Measurements from ENCODE around the gene LGALS1.
A peak's percentile ranks its signal among the peaks of the same experiment; 100 is the strongest.

Gene LGALS1
- 5.0 to 24.0 (median 10.6) reads per million in 3 experiments for total RNA-seq

DNA sequence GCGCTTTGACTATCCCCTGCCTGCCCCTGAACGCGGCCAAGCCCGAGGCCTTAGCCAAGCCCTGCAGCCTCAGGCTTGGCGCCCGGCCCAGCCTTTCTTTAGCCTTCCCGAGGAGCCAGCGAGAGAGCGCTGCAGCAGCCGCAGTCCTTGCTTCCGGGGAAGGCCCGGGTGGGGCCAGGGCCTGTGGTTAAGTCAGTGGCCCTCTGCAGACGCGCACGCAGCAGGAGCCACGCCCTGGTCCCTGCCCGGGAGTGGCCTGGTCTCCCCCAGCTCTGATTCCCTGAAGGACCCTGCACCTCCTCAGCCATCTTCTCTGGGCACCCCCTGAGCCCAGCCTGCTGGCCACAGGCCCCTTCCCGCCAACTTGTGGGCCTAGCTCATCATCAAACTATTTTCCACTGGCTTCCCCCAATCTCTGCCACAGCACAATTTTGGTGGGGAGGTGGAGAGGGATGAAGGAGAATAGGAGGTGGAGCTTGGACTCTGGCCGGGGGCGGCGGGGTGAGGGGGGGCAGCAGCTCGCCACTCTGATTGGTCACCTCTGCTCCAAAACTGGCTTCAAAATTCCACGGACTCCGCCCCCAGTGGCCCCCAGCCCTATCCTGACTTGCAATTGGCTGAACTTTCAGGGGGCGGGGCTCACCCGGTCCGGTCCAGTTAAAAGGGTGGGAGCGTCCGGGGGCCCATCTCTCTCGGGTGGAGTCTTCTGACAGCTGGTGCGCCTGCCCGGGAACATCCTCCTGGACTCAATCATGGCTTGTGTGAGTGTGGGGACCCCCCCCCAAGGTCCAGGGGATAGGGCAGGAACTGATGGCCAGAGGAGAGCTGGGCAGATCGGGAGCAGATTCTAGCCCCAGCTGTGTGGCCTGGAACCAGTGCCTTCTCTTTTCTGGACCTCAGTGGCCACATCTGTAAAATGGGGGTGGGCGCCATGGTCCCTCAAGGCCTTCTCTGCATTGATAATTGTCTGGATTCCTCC, at the start of gene LGALS1:
TSS of gene LGALS1 (plus strand) at position 686 of the 979 bp plus-strand sequence. CDS start at position 753, 67 bp downstream.
- DNase-seq, result peak; percentile 66

DNA sequence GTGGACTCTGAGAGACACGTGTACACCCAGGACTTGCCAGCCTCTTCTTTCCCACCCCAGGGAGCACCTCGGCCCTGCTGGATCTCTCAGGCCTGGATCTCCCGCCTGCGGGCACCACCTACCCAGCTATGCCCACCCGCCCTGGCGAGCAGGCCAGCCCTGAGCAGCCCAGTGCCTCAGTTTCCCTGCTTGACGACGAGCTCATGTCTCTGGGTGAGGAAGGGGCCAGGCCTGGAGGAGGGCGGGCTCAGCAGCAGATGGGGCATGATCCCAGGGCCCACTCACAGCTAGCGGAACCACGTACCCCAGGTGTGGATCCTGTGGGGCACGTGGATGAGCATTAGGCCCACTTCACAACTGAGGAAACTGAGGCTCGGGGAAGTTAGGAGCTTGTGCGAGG, 49.7 kb upstream of the LGALS1 start:
- DNase-seq, result no peak

DNA sequence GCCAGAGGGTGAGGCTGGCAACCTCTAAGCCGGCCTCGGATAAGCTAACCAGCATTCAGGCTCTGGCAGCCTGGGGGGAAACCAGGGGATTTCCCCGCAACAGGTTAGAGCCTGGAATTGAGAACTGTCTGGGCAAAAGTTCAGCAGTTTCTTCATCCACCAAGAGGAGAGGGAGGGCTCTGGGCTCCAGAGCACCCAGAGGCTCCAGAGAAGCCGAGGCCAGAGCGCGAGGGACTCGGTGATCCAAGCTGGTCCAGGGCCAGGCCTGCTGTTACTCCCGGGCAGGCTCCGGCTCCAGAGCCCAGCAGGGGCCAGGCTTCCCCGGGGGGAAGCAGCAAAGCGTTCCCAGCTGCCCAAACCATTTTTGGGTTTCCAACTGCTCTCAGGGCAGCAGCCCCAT, 49.3 kb upstream of the LGALS1 start:
- DNase-seq, result no peak

DNA sequence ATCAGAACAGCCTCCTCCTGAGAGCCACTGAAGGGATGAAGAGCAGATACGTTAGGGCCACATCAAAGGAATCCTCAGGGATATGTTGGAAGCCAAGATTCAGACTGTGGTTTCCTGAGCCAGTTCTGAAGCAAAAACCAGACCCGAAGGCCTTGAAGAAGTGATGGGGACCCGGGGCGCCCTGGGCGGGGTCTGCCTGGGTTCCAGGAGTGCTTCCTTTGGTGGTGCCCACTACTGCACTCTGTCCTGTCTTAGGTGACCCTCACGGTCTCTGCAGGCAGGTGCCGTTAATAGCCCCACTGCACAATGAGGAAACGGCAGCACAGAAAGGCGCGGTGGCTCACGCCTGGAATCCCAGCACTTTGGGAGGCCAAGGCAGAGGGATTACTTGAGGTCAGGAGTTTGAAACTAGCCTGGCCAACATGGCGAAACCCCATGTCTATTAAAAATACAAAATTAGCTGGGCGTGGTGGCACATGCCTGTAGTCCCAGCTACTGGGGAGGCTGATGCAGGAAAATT, 48.8 kb upstream of the LGALS1 start:
- no peak for DNase-seq

DNA sequence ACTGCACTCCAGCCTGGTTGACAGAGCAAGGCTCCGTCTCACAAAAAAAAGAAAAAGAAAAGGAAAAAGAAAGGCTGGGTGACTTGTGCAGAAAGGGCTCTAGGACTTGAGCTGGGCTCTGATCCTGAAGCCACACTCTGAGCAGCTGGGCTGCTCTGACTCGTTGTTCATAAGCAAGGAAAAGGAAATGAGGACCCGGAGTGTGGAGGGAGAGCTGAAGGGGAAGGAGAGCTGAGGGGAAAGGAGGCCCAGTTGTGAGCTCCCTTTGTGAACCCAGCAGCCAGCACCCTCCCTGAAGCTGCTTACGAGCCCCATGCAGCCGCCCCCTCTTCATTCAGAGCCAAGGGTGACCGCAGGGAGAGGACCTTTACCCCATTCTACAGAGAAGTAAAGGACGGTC, 48.3 kb upstream of the LGALS1 start:
- no peak for DNase-seq

GRCh38 chr22:37627545-37627944, 47.9 kb upstream of the LGALS1 start:
- DNase-seq, result peak; percentile 63

GRCh38 chr22:37628830-37629229, 46.6 kb upstream of the LGALS1 start:
- no peak for DNase-seq

GRCh38 chr22:37629928-37630327, 45.5 kb upstream of the LGALS1 start:
- DNase-seq, result no peak

- DNase-seq, result no peak
These were observed 44.5 kb upstream of the LGALS1 start for GRCh38 chr22:37630839-37631435.

- DNase-seq, result no peak
These were observed 43.8 kb upstream of the LGALS1 start for GRCh38 chr22:37631448-37632173.

DNA sequence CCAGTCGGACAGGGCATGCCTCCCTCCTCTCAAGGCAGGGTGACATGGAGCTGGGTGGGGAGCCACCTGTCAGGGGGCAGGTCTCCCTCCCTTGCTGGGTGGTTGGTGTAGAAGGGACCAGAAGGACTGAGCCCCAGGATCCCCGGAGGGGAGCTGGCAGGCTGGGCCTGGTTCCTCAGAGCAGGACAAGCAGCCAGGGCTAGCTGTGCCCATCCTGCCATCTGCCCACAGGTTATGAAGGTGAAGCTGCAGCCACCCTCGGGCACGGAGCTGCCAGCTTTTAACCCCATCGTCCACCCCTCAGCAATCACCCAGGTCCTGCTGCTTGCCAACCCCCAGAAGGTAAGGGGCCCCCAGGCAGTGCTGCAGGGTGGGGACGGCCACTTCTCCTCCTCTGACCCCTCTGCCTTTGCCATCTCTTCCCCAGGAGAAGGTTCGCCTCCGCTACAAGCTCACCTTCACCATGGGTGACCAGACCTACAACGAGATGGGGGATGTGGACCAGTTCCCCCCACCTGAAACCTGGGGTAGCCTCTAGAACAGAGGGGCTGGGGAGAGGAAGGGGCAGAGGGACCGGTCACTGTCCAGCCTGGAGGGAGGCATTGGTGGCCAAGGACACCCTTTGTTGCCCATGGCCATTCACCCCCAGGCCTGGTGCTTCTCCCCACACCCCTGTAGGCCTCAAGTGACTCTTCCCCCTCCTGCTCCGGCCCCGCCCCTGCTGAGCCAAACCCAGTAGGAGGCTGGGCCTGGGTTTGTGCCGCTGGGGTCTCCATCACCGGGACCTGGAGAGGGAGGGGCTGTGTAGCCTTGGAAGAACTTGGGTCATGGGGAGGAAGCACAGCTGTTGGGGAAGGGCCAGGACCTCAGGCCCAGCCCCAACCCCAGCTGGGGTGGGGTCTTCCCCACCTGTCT, 43.0 kb upstream of the LGALS1 start:
- no peak for DNase-seq

- DNase-seq, result peak; percentile 39
These were observed 42.3 kb upstream of the LGALS1 start for GRCh38 chr22:37633089-37633624.

GRCh38 chr22:37633625-37634416, 41.6 kb upstream of the LGALS1 start:
- DNase-seq, result peak; percentile 42

DNA sequence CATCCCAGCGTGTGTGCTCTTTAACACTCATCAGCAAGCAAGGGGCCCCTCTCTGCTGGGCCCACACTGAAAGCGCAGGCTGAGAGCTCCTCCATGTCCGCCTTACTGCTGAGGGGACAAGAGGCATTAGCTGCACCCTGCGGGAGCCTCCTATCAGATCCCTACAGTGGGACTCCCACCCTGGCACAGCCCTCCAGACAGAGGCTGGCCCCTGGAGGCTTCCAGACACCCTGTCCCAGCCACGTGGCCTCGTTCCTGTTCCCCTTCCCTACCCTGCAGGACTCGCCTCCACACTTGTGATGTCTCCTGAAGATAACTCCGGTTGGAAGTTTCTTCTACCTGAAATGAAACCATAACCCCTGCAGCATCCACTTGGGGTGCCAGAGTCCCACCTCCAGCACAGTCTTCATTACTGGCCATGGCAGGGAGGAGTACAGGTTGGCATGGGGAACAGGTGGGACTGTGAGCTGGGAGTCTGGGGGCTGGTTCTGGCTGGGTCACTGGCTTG, 41.0 kb upstream of the LGALS1 start:
- no peak for DNase-seq

GRCh38 chr22:37635157-37635556, 40.3 kb upstream of the LGALS1 start:
- DNase-seq, result no peak

DNA sequence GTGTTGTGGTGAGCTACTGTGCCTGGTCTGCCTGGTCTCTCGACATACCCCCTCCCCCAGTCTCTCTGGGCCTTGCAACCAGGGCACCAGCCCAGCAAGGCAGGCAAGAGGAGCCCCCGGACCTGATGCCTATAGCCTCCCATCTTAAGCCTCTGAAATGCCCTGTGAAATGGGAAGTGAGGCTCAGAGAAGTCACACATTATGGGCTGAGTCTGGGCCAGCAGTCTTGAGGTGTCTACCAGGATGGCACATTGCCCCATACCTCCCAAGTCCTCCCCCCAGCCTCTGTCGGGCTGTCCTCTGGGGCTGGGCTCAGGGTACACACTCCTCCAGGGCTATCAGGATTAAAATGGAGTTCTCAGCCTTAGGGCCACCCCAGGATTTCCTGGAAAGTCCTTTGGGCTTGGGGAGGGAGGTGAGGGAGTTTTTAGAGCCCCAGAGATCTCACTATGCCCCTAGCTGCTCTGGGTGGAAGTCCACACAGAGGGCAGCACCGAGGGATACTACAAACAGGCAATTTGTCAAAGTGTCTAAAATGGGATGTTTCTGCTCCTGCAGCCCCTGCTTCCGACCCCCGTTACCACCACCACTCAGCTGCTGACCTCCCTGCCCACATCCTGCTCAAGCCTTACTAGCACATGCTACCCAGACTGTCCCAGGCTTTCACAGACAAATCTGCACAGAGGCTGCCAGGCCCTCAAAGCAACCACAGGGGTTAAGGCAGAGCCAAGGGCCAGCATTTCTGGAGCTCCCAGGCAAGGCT, 39.1 kb upstream of the LGALS1 start:
- DNase-seq, result no peak

GRCh38 chr22:37636949-37637273, 38.5 kb upstream of the LGALS1 start:
- DNase-seq, result no peak

GRCh38 chr22:37638391-37639069, 36.9 kb upstream of the LGALS1 start:
- DNase-seq, result peak; percentile 41

GRCh38 chr22:37639070-37639760, 36.2 kb upstream of the LGALS1 start, which contains the start of gene SH3BP1:
TSS of gene SH3BP1 (plus strand) at chr22:37639669. CDS start at chr22:37639788, 119 bp downstream.
- DNase-seq, result peak; percentile 54
